ENCODE measurements around the gene SH3BP5. TPM values are rescaled to one million over a fixed set of nuclear protein-coding genes. Genes with fewer than 3 reads are reported as not detected.

Gene SH3BP5
- total RNA-seq, 5 donors from 2014 or later (not counting 1 experiment from before 2014, with no cell fraction given): 25.0 to 66.7 (median 41.7) TPM

DNA sequence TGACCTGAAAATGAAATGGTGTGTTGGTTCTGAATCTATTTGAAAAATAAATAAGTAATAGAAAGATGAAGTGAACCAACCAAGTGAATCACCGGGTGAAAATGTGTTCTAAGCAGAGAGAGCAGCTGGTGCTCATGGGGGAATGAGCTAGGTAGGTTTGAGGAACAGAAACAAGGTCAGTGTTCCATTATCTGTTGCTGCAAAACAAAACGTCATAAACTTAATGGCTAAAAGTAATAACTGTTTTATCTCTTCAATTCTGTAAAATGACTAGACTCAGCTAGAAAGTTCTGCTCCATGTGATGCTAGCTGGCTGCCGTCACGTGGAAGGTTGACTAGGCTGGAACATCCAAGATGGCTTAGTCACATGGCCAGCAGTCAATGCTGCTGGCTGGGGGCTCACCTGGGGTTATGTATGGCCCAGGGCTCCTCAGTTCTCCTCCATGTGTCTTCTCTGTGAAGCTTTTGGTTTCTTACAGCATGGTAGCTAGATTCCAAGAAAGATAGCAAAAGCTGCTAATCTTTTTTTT lies 13.3 kb upstream of the SH3BP5 start:
- Histone ChIP-seq H3K27ac (ENCODE audit: low read length) (peak overlapping the region; percentile 35), H3K27me3 (replicated peaks in 1 of 2; ENCODE audit: control insufficient read depth in 2 of 2, extremely low read depth in 1 of 2, insufficient read depth in 2 of 2, low read length in 1 of 2) (no peaks in the 10 kb centered on the region), H3K9me3 (no peaks in the 10 kb centered on the region), H3K4me1 (ENCODE audit: control insufficient read depth in 1 of 2, extremely low read depth in 1 of 2, insufficient read depth in 2 of 2, low read length in 2 of 2) (peaks cover 16 to 44% of the 10 kb centered on the region in 2 experiments), H3K36me3 (ENCODE audit: control insufficient read depth in 2 of 2, extremely low read depth in 1 of 2, insufficient read depth in 1 of 2, low read length in 1 of 2) (no peaks in the 10 kb centered on the region), H3K4me3 (ENCODE audit: control insufficient read depth in 1 of 2, extremely low read depth in 1 of 2, low read length in 1 of 2) (no peak overlapping the region)
- peaks cover 7% of the 10 kb centered on the region for H3K36me3 Mint-ChIP-seq
- ATAC-seq (replicated peaks in 1 of 4) (peak in 1 of 4 experiments; percentile 38), DNase-seq (no peak)
- 100% methylated on average over 3 of the region's 4 CpGs for WGBS (ENCODE audit: insufficient coverage)
- CTCF ChIA-PET: interaction anchor here (0.6 to 1.8 kb wide), 12 partner anchors 8 to 138 kb away, joined by 3 to 6 read pairs (median 4); partner anchors contain the start of gene SH3BP5 (in 2 of the 2)
- peaks cover 1 to 13% (median 4%) of the 10 kb centered on the region in 3 donors for H3K9me3 Mint-ChIP-seq
- POLR2A ChIA-PET: interaction anchor here (0.6 to 1.3 kb wide), 3 partner anchors 13 to 38 kb away, joined by 5 to 6 read pairs (median 6); partner anchors contain the start of gene SH3BP5 (in 1 of the 2)
- no peaks in the 10 kb centered on the region for H3K27me3 Mint-ChIP-seq
- H3K27ac Mint-ChIP-seq: peak overlapping the region; percentile 75 to 79
- peak overlapping the region in 1 of 3 donors; percentile 10 for H3K4me3 Mint-ChIP-seq
- H3K4me1 Mint-ChIP-seq: peaks cover 43 to 81% (median 77%) of the 10 kb centered on the region in 3 donors

DNA sequence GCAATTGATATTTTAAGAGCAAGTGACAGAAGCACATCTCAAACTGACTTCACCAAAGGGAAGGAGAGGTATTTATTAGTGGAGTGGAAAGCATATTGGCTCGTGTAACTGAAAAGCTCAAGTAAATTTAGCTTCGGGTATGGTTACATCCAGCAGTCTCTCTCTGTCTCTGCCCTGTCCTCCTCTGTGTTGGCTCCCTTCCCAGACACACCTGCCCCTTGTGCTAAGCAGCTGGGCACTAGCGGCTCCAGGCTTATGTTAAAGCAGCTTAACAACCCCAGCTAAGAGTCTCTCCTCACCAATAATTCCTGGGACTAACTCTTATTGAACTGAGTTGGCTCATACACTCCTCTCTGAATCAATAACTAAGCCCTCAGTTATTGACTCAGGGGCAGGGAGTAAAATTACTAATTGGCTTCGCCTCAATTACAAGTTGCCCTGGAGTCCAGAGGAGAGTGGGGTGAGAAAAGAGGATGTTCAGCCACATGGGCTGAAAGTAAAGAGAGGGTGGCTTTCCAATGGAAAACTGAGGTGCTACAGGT lies 12.8 kb upstream of the SH3BP5 start:
- no peak for ATAC-seq (replicated peaks in 1 of 4)
- Histone ChIP-seq H3K4me1 (ENCODE audit: control insufficient read depth in 1 of 2, extremely low read depth in 1 of 2, insufficient read depth in 2 of 2, low read length in 2 of 2) (peaks cover 16 to 42% of the 10 kb centered on the region in 2 experiments), H3K4me3 (ENCODE audit: control insufficient read depth in 1 of 2, extremely low read depth in 1 of 2, low read length in 1 of 2) (no peak overlapping the region), H3K9me3 (no peaks in the 10 kb centered on the region), H3K36me3 (ENCODE audit: control insufficient read depth in 2 of 2, extremely low read depth in 1 of 2, insufficient read depth in 1 of 2, low read length in 1 of 2) (no peaks in the 10 kb centered on the region), H3K27ac (ENCODE audit: low read length) (no peak overlapping the region), H3K27me3 (replicated peaks in 1 of 2; ENCODE audit: control insufficient read depth in 2 of 2, extremely low read depth in 1 of 2, insufficient read depth in 2 of 2, low read length in 1 of 2) (no peaks in the 10 kb centered on the region)
- no peaks in the 10 kb centered on the region for H3K27me3 Mint-ChIP-seq
- H3K4me1 Mint-ChIP-seq: peaks cover 40 to 75% (median 72%) of the 10 kb centered on the region in 3 donors
- peak overlapping the region; percentile 75 to 79 for H3K27ac Mint-ChIP-seq
- peaks cover 1 to 9% (median 4%) of the 10 kb centered on the region in 3 donors for H3K9me3 Mint-ChIP-seq
- 95% methylated on average over 2 of the region's 4 CpGs for WGBS (ENCODE audit: insufficient coverage)
- H3K4me3 Mint-ChIP-seq: peak overlapping the region in 1 of 3 donors; percentile 10
- ChIA-PET POLR2A (interaction anchor here in 1 of 2 donors (0.6 to 1.3 kb wide), 2 partner anchors 12 to 37 kb away, joined by 5 to 6 read pairs; partner anchors contain the start of gene SH3BP5), CTCF (interaction anchor here (0.6 to 1.8 kb wide), 6 partner anchors 7 to 460 kb away, joined by 3 to 6 read pairs (median 4); partner anchors contain the start of gene SH3BP5 (in 1 of the 2))
- peaks cover 1% of the 10 kb centered on the region for H3K36me3 Mint-ChIP-seq
- no peak for DNase-seq

DNA sequence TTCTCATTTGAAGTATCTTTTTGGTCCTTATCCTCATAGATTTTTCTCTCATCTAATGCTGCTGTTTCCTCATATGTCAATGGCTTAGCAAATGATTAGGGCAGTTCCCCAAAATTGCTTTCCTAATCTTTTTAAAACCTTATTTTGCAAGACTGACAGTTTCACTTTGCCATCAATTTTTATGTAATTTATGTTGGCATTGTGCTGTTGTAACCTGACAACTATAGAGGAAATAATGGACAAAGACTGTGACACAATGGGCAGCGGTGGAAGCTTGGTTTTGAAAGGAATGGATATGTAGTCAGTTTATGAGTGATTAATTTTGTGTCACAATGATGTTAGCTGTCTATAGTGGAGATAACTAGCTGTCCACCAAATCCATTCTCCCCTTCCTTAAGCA lies 10.6 kb upstream of the SH3BP5 start:
- POLR2A ChIA-PET: interaction anchor here in 1 of 2 donors (0.5 to 0.6 kb wide), 2 partner anchors 91 to 193 kb away, joined by 3 to 4 read pairs; no protein-coding TSS in a partner anchor
- CTCF ChIA-PET: no interaction called here
- DNase-seq: no peak

DNA sequence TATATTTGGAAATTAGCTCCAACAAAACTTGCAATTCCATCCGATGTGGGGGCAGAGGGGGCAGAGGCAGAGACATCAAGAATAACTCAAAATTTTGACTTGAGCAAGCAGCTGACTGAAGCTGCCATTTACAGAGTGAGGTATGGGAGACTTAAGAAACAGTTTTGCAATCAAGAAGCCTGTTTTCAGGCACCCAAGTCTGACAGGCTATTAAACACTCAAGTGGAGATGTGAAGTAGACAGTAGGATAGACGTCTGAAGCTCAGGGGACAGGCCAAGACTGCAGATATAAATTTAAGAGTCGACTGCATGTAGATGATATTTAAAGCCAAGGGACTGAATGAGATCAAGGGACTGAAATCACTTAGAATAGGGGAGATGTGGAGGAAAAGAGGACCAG lies 9.9 kb upstream of the SH3BP5 start:
- H3K4me1 ChIP-seq (ENCODE audit: control insufficient read depth in 1 of 2, extremely low read depth in 1 of 2, insufficient read depth in 2 of 2, low read length in 2 of 2): peaks cover 4 to 25% of the 10 kb centered on the region in 2 experiments
- H3K4me3 Mint-ChIP-seq: no peak overlapping the region
- H3K9me3 Mint-ChIP-seq: peaks cover 1 to 8% (median 4%) of the 10 kb centered on the region in 3 donors
- WGBS (ENCODE audit: insufficient coverage): 92% methylated on average over 2 of the region's 3 CpGs
- H3K27ac ChIP-seq (ENCODE audit: low read length): no peak overlapping the region
- no peak for ATAC-seq (replicated peaks in 1 of 4)
- no peaks in the 10 kb centered on the region for H3K36me3 Mint-ChIP-seq
- CTCF ChIA-PET: interaction anchor here in 1 of 2 donors (1.2 kb wide), 1 partner anchor 10 kb away, joined by 4 read pairs; the partner anchor contains the start of gene SH3BP5
- no peak overlapping the region for H3K4me3 ChIP-seq (ENCODE audit: control insufficient read depth in 1 of 2, extremely low read depth in 1 of 2, low read length in 1 of 2)
- H3K27me3 Mint-ChIP-seq: no peaks in the 10 kb centered on the region
- no peaks in the 10 kb centered on the region for H3K36me3 ChIP-seq (ENCODE audit: control insufficient read depth in 2 of 2, extremely low read depth in 1 of 2, insufficient read depth in 1 of 2, low read length in 1 of 2)
- H3K9me3 ChIP-seq: no peaks in the 10 kb centered on the region
- H3K27ac Mint-ChIP-seq: no peak overlapping the region
- no peaks in the 10 kb centered on the region for H3K27me3 ChIP-seq (replicated peaks in 1 of 2; ENCODE audit: control insufficient read depth in 2 of 2, extremely low read depth in 1 of 2, insufficient read depth in 2 of 2, low read length in 1 of 2)
- POLR2A ChIA-PET: no interaction called here
- peaks cover 29 to 67% (median 60%) of the 10 kb centered on the region in 3 donors for H3K4me1 Mint-ChIP-seq
- DNase-seq: no peak

More for the DNA sequence above, 10.6 kb upstream of the SH3BP5 start:
- Histone ChIP-seq H3K4me3 (ENCODE audit: control insufficient read depth in 1 of 2, extremely low read depth in 1 of 2, low read length in 1 of 2) (no peak overlapping the region), H3K27ac (ENCODE audit: low read length) (no peak overlapping the region), H3K36me3 (ENCODE audit: control insufficient read depth in 2 of 2, extremely low read depth in 1 of 2, insufficient read depth in 1 of 2, low read length in 1 of 2) (no peaks in the 10 kb centered on the region), H3K27me3 (replicated peaks in 1 of 2; ENCODE audit: control insufficient read depth in 2 of 2, extremely low read depth in 1 of 2, insufficient read depth in 2 of 2, low read length in 1 of 2) (no peaks in the 10 kb centered on the region), H3K9me3 (no peaks in the 10 kb centered on the region), H3K4me1 (ENCODE audit: control insufficient read depth in 1 of 2, extremely low read depth in 1 of 2, insufficient read depth in 2 of 2, low read length in 2 of 2) (peaks cover 9 to 32% of the 10 kb centered on the region in 2 experiments)
- peaks cover 36 to 73% (median 67%) of the 10 kb centered on the region in 3 donors for H3K4me1 Mint-ChIP-seq
- no peak for ATAC-seq (replicated peaks in 1 of 4)
- no peak overlapping the region for H3K27ac Mint-ChIP-seq
- WGBS (ENCODE audit: insufficient coverage): no CpG with 5 or more reads among the region's 1 CpG
- no peaks in the 10 kb centered on the region for H3K27me3 Mint-ChIP-seq
- H3K9me3 Mint-ChIP-seq: peaks cover 1 to 8% (median 4%) of the 10 kb centered on the region in 3 donors
- H3K4me3 Mint-ChIP-seq: no peak overlapping the region
- no peaks in the 10 kb centered on the region for H3K36me3 Mint-ChIP-seq

DNA sequence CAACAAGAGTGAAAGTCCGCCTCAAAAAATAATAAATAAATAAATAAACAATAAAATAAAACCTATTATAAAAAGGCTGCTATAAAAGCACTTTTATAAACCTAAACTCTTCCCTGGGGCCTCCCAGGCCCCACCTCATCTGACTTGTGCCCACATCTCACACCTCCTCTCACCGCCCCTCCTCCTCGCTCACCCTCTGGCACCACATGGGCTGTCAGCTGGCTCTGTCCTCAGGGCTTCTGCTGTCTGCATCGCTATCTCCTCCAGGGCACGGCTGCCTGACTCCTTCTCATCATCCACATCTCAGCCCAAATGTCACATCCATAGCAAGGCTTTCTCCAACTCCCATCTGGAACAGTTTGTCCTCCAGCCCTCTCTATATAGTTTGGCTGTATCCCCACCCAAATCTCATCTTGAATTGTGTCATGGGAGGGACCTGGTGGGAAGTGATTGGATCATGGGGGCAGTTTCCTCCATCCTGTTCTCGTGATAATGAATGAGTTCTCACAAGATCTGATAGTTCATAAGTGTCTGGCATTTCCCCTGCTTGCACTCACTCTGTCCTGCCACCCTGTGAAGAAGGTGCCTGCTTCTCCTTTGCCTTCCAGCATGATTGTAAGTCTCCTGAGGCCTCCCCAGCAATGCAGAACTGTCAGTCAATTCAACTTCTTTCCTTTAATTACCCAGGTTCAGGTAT lies 8.8 kb upstream of the SH3BP5 start:
- ChIA-PET POLR2A (no interaction called here), CTCF (interaction anchor here (0.6 to 1.2 kb wide), 2 partner anchors 9 to 436 kb away, joined by 4 read pairs; partner anchors contain the start of gene SH3BP5 (in 1 of the 2))
- no peak overlapping the region for H3K27ac Mint-ChIP-seq

DNA sequence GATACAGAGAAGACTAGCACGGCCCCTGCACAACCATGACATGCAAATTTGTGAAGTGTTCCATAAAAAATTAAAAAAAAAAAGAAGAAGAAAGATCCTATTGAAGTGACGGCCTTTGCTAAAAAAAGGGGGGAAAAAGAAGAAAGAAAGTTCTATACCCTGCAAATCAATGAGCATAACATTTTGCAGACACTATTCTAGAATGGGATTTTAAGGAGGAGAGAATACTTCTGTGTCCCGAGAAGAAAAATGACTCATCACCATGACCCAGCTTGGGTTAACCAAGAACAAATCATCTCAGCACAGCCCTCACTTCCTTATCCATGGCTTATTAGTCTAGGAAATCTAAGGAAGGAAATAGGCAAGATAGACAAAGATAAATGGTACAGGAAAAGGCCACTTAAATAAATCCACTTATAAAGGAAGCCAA lies 7.4 kb upstream of the SH3BP5 start:
- Histone ChIP-seq H3K27me3 (replicated peaks in 1 of 2; ENCODE audit: control insufficient read depth in 2 of 2, extremely low read depth in 1 of 2, insufficient read depth in 2 of 2, low read length in 1 of 2) (no peaks in the 10 kb centered on the region), H3K27ac (ENCODE audit: low read length) (no peak overlapping the region), H3K4me1 (ENCODE audit: control insufficient read depth in 1 of 2, extremely low read depth in 1 of 2, insufficient read depth in 2 of 2, low read length in 2 of 2) (peaks cover 0 to 3% of the 10 kb centered on the region in 2 experiments), H3K9me3 (no peaks in the 10 kb centered on the region), H3K4me3 (ENCODE audit: control insufficient read depth in 1 of 2, extremely low read depth in 1 of 2, low read length in 1 of 2) (no peak overlapping the region), H3K36me3 (ENCODE audit: control insufficient read depth in 2 of 2, extremely low read depth in 1 of 2, insufficient read depth in 1 of 2, low read length in 1 of 2) (no peaks in the 10 kb centered on the region)
- H3K9me3 Mint-ChIP-seq: peaks cover 1 to 8% (median 4%) of the 10 kb centered on the region in 3 donors
- no peak overlapping the region for H3K4me3 Mint-ChIP-seq
- ChIA-PET CTCF (no interaction called here), POLR2A (interaction anchor here in 1 of 2 donors (0.6 kb wide), 1 partner anchor 280 kb away, joined by 3 read pairs; no protein-coding TSS in a partner anchor)
- no CpG with 5 or more reads among the region's 3 CpGs for WGBS (ENCODE audit: insufficient coverage)
- H3K27ac Mint-ChIP-seq: no peak overlapping the region
- H3K27me3 Mint-ChIP-seq: no peaks in the 10 kb centered on the region
- H3K4me1 Mint-ChIP-seq: peaks cover 8 to 51% (median 35%) of the 10 kb centered on the region in 3 donors
- H3K36me3 Mint-ChIP-seq: no peaks in the 10 kb centered on the region
- ATAC-seq (replicated peaks in 1 of 4) (no peak), DNase-seq (no peak)

More for the DNA sequence above, 8.8 kb upstream of the SH3BP5 start:
- Mint-ChIP-seq H3K27me3 (no peaks in the 10 kb centered on the region), H3K36me3 (no peaks in the 10 kb centered on the region), H3K9me3 (peaks cover 1 to 8% (median 4%) of the 10 kb centered on the region in 3 donors), H3K4me3 (no peak overlapping the region), H3K4me1 (peaks cover 18 to 57% (median 49%) of the 10 kb centered on the region in 3 donors)
- WGBS (ENCODE audit: insufficient coverage): 100% methylated on average over 2 of the region's 6 CpGs
- no peaks in the 10 kb centered on the region for H3K27me3 ChIP-seq (replicated peaks in 1 of 2; ENCODE audit: control insufficient read depth in 2 of 2, extremely low read depth in 1 of 2, insufficient read depth in 2 of 2, low read length in 1 of 2)
- H3K27ac ChIP-seq (ENCODE audit: low read length): no peak overlapping the region
- H3K4me3 ChIP-seq (ENCODE audit: control insufficient read depth in 1 of 2, extremely low read depth in 1 of 2, low read length in 1 of 2): no peak overlapping the region
- ATAC-seq (replicated peaks in 1 of 4) (no peak), DNase-seq (no peak)
- peaks cover 2 to 15% of the 10 kb centered on the region in 2 experiments for H3K4me1 ChIP-seq (ENCODE audit: control insufficient read depth in 1 of 2, extremely low read depth in 1 of 2, insufficient read depth in 2 of 2, low read length in 2 of 2)
- no peaks in the 10 kb centered on the region for H3K36me3 ChIP-seq (ENCODE audit: control insufficient read depth in 2 of 2, extremely low read depth in 1 of 2, insufficient read depth in 1 of 2, low read length in 1 of 2)
- H3K9me3 ChIP-seq: no peaks in the 10 kb centered on the region

Measured in T-cell (primary cell).